Neural cell (in vitro differentiated cells): ENCODE data around the gene CDK7. TPM values are rescaled to one million over a fixed set of nuclear protein-coding genes. Genes with fewer than 3 reads are reported as not detected.

Source experiments
- H2AFZ ChIP-seq: fragments of 200-600, 300-800 bp; sonication (generic), shearing (Covaris generic); 2 replicates; pipeline ENCODE4 v1.6.0; 2014; ENCODE audit warnings: low read depth, mild to moderate bottlenecking, antibody characterized with exemption, low read length, moderate library complexity
- H3F3A ChIP-seq: fragments of 200-600 bp; shearing (Covaris generic); 2 replicates; pipeline ENCODE4 v1.6.1; 2016; ENCODE audit warnings: mild to moderate bottlenecking, moderate library complexity, mixed read lengths, antibody characterized with exemption, low read length; ENCODE audit not compliant: insufficient read depth, poor library complexity, severe bottlenecking
- H3K27ac ChIP-seq: fragments of 200-600, 300-800 bp; sonication (generic), shearing (Covaris generic); 2 replicates; pipeline ENCODE4 v1.5.1; 2014; ENCODE audit warnings: mild to moderate bottlenecking, low read length, moderate library complexity
- H3K27me3 ChIP-seq: fragments of 300-800, 200-600 bp; sonication (generic), shearing (Covaris generic); 2 replicates; pipeline ENCODE4 v1.6.0; 2014; ENCODE audit warnings: mild to moderate bottlenecking, low read depth, low read length, moderate library complexity; ENCODE audit not compliant: insufficient read depth
- H3K36me3 ChIP-seq: fragments of 300-800, 200-600 bp; sonication (generic), shearing (Covaris generic); 2 replicates; pipeline ENCODE4 v1.5.1; 2014; ENCODE audit warnings: mild to moderate bottlenecking, antibody characterized with exemption, low read length, moderate library complexity; ENCODE audit not compliant: insufficient read depth
- H3K4me2 ChIP-seq: fragments of 300-800, 200-600 bp; sonication (generic), shearing (Covaris generic); 2 replicates; pipeline ENCODE4 v1.6.0; 2014; ENCODE audit warnings: mild to moderate bottlenecking, low read length
- H3K4me3 ChIP-seq: fragments of 300-800, 200-600 bp; sonication (generic), shearing (Covaris generic); 2 replicates; pipeline ENCODE4 v1.5.1; 2014; ENCODE audit warnings: mild to moderate bottlenecking, low read length, moderate library complexity
- H3K79me2 ChIP-seq: fragments of 200-600 bp; shearing (Covaris generic); replicated peaks from 2 replicates; pipeline ENCODE4 v1.6.0; 2014; ENCODE audit warnings: mild to moderate bottlenecking, low read length, moderate library complexity; ENCODE audit not compliant: insufficient read depth
- H3K9ac ChIP-seq: fragments of 300-800, 200-600 bp; sonication (generic), shearing (Covaris generic); 2 replicates; pipeline ENCODE4 v1.6.1; 2016; ENCODE audit warnings: mild to moderate bottlenecking, low read length, mixed read lengths
- H3K9me2 ChIP-seq: fragments of 200-600 bp; shearing (Covaris generic); 2 replicates; pipeline ENCODE4 v1.6.1; 2016; ENCODE audit warnings: mild to moderate bottlenecking, low read length, mixed read lengths; ENCODE audit not compliant: insufficient read depth
- H3K9me3 ChIP-seq: fragments of 200-600, 300-800 bp; sonication (generic), shearing (Covaris generic); 2 replicates; pipeline ENCODE4 v1.6.1; 2016; ENCODE audit warnings: mild to moderate bottlenecking, mixed run types, low read length, moderate library complexity, mixed read lengths
- H4K20me1 ChIP-seq: fragments of 200-600 bp; shearing (Covaris generic); 2 replicates; pipeline ENCODE4 v1.6.1; 2016; ENCODE audit warnings: mild to moderate bottlenecking, mixed run types; ENCODE audit not compliant: insufficient read depth
- EP300 ChIP-seq: fragments of 450-650 bp; conservative IDR thresholded peaks from 2 replicates; pipeline ENCODE4 v1.6.1; 2014; ENCODE audit warnings: antibody characterized with exemption, mild to moderate bottlenecking, moderate library complexity; ENCODE audit not compliant: poor library complexity, severe bottlenecking
- EZH2 ChIP-seq: fragments of 200-600, 300-800 bp; shearing (Covaris generic), sonication (generic); IDR thresholded peaks from 2 replicates; pipeline ENCODE4 v1.6.1; 2014; ENCODE audit warnings: antibody characterized with exemption, low read length, borderline replicate concordance, mild to moderate bottlenecking; ENCODE audit not compliant: insufficient read depth, poor library complexity, severe bottlenecking
- MXI1 ChIP-seq: fragments of 450-650 bp; conservative IDR thresholded peaks from 2 replicates; pipeline ENCODE4 v1.6.1; 2014; ENCODE audit warnings: antibody characterized with exemption, mild to moderate bottlenecking; ENCODE audit not compliant: poor library complexity, severe bottlenecking
- POLR2AphosphoS5 ChIP-seq: IDR thresholded peaks from 2 replicates; pipeline ENCODE4 v1.6.1; 2012
- RAD21 ChIP-seq: fragments of 450-650 bp; conservative IDR thresholded peaks from 2 replicates; pipeline ENCODE4 v1.6.1; 2014; ENCODE audit warnings: antibody characterized with exemption, mild to moderate bottlenecking, moderate library complexity
- SMC3 ChIP-seq: fragments of 450-650 bp; conservative IDR thresholded peaks from 2 replicates; pipeline ENCODE4 v1.6.1; 2014; ENCODE audit warnings: antibody characterized with exemption, mild to moderate bottlenecking, moderate library complexity; ENCODE audit not compliant: poor library complexity
- TAF1 ChIP-seq: IDR thresholded peaks from 2 replicates; pipeline ENCODE4 v1.6.1; 2012; ENCODE audit warnings: low read depth
- polyA plus RNA-seq: library from polyadenylated mRNA; depleted of rRNA; stranded (reverse); fragments of >200 nt; gene quantifications from 2 replicates; pipeline ENCODE4 v1.2.3, GENCODE V29; 2014
- TF ChIP-seq, protein P1 (sequence below): IDR thresholded peaks from 2 replicates; pipeline ENCODE4 v1.6.1; 2012; ENCODE audit warnings: borderline replicate concordance
- TF ChIP-seq, protein P2 (sequence below): fragments of 450-650 bp; IDR thresholded peaks from 2 replicates; pipeline ENCODE4 v1.5.1; 2014; ENCODE audit warnings: antibody characterized with exemption, mild to moderate bottlenecking, moderate library complexity; ENCODE audit not compliant: poor library complexity, severe bottlenecking

CDK7 gene
- polyA plus RNA-seq, 1 donor from 2014 or later: 44.2 TPM

DNA sequence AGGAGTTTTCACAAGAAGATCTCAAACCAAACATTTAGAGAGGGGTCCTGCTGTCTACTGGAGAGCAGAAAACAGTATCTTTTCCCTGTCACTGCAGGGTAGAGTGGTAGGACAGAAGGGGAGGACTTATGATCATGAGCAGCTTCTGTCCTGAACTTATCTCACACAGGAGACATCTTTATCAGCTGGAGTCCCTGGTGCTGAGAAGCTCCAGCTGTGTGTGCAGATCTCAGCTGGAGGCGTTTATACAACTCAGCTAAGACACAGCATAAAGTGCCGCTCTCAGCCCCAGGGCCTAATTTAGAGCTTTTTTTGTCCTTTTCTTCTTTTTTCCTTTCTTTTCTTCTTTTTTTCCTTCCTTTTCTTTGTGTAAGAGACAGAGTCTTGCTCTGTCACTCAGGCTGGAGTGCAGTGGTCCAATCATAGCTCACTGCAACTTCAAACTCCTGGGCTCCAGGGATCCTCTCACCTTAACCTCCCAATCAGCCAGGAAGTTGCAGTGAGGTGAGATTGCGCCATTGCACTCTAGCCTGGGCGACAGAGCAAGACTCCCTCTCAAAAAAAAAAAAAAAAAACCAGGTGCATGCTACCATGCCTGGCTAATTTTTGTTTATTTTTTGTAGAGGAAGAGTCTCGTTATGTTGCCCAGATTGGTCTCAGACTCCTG, 66.0 kb downstream of the CDK7 start:
- no peak overlapping the region for H3K4me2 ChIP-seq
- no peaks in the 10 kb centered on the region for H3K79me2 ChIP-seq
- H3K4me3 ChIP-seq: no peak overlapping the region
- no peaks in the 10 kb centered on the region for H3F3A ChIP-seq
- H3K36me3 ChIP-seq: no peaks in the 10 kb centered on the region
- no peak overlapping the region for H3K27ac ChIP-seq
- TF ChIP-seq, protein P1, sequence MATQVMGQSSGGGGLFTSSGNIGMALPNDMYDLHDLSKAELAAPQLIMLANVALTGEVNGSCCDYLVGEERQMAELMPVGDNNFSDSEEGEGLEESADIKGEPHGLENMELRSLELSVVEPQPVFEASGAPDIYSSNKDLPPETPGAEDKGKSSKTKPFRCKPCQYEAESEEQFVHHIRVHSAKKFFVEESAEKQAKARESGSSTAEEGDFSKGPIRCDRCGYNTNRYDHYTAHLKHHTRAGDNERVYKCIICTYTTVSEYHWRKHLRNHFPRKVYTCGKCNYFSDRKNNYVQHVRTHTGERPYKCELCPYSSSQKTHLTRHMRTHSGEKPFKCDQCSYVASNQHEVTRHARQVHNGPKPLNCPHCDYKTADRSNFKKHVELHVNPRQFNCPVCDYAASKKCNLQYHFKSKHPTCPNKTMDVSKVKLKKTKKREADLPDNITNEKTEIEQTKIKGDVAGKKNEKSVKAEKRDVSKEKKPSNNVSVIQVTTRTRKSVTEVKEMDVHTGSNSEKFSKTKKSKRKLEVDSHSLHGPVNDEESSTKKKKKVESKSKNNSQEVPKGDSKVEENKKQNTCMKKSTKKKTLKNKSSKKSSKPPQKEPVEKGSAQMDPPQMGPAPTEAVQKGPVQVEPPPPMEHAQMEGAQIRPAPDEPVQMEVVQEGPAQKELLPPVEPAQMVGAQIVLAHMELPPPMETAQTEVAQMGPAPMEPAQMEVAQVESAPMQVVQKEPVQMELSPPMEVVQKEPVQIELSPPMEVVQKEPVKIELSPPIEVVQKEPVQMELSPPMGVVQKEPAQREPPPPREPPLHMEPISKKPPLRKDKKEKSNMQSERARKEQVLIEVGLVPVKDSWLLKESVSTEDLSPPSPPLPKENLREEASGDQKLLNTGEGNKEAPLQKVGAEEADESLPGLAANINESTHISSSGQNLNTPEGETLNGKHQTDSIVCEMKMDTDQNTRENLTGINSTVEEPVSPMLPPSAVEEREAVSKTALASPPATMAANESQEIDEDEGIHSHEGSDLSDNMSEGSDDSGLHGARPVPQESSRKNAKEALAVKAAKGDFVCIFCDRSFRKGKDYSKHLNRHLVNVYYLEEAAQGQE: no peak
- TF ChIP-seq, protein P2, sequence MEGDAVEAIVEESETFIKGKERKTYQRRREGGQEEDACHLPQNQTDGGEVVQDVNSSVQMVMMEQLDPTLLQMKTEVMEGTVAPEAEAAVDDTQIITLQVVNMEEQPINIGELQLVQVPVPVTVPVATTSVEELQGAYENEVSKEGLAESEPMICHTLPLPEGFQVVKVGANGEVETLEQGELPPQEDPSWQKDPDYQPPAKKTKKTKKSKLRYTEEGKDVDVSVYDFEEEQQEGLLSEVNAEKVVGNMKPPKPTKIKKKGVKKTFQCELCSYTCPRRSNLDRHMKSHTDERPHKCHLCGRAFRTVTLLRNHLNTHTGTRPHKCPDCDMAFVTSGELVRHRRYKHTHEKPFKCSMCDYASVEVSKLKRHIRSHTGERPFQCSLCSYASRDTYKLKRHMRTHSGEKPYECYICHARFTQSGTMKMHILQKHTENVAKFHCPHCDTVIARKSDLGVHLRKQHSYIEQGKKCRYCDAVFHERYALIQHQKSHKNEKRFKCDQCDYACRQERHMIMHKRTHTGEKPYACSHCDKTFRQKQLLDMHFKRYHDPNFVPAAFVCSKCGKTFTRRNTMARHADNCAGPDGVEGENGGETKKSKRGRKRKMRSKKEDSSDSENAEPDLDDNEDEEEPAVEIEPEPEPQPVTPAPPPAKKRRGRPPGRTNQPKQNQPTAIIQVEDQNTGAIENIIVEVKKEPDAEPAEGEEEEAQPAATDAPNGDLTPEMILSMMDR: no peak
- no peak for TF ChIP-seq SMC3
- TF ChIP-seq EP300: no peak
- no peak for TF ChIP-seq EZH2
- TF ChIP-seq MXI1: no peak
- no peak for TF ChIP-seq RAD21
- TF ChIP-seq POLR2AphosphoS5: no peak
- no peaks in the 10 kb centered on the region for H3K9me3 ChIP-seq
- H3K27me3 ChIP-seq: no peaks in the 10 kb centered on the region
- H4K20me1 ChIP-seq: no peaks in the 10 kb centered on the region
- no peak overlapping the region for H3K9ac ChIP-seq
- H2AFZ ChIP-seq: no peak overlapping the region
- no peaks in the 10 kb centered on the region for H3K9me2 ChIP-seq

DNA sequence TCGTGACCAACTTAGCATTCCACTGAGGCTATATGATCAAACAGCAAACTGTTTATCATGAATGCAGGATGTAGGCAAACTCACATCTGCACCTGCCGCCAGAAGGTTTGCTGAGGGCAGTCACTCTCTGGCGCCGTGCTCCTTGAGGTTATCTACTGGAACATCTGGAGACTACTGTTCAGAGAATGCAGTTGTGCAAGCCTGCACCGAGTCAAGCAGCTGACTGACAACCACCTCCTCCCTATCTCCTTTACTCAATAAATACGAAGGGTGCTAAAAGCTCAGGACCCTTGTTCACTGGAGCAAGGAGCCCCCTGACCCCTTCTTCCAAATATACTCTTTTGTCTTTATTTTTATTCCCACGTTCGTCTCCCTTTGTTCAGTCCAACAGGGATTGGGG, 70.8 kb downstream of the CDK7 start:
- no peaks in the 10 kb centered on the region for H4K20me1 ChIP-seq
- no peaks in the 10 kb centered on the region for H3K79me2 ChIP-seq
- H3K27ac ChIP-seq: no peak overlapping the region
- H3K9ac ChIP-seq: no peak overlapping the region
- TF ChIP-seq RAD21 (no peak), EP300 (no peak), POLR2AphosphoS5 (no peak), TAF1 (no peak), EZH2 (no peak), SMC3 (no peak)
- TF ChIP-seq, protein P1: no peak
- TF ChIP-seq, protein P2: no peak
- H2AFZ ChIP-seq: no peak overlapping the region
- no peaks in the 10 kb centered on the region for H3K9me2 ChIP-seq
- H3K4me2 ChIP-seq: no peak overlapping the region
- H3K27me3 ChIP-seq: no peaks in the 10 kb centered on the region
- H3K4me3 ChIP-seq: no peak overlapping the region
- H3F3A ChIP-seq: no peaks in the 10 kb centered on the region
- no peaks in the 10 kb centered on the region for H3K36me3 ChIP-seq
- no peaks in the 10 kb centered on the region for H3K9me3 ChIP-seq
